Activated T-helper 2 cell treated with anti-CD3 and anti-CD28 coated beads, Interferon-gamma antibody, Interleukin-2, Interleukin-4, amounts not matched to agents 10 μg/mL and 5 μg/mL and 100 μg/mL, durations not matched to agents 14 hours and 24 hours and 36 hours (primary cell): ENCODE results near the gene RAB4B. TPM values are rescaled to one million over a fixed set of nuclear protein-coding genes. Genes with fewer than 3 reads are reported as not detected.
A peak's percentile ranks its signal among the peaks of the same experiment; 100 is the strongest.
"Not testable (repeated sequence)": the region's sequence is repeated elsewhere in the genome, so short reads cannot be mapped to it uniquely, and the experiment has no call there.

Experiments
- DNase-seq: peaks from one replicate; pipeline ENCODE4 v3.0.0; 2021; ENCODE audit warnings: low spot score
- H3K27ac Mint-ChIP-seq: one replicate; pipeline ENCODE4 v1.8.0; 2021; ENCODE audit warnings: mixed read lengths
- H3K27me3 Mint-ChIP-seq: one replicate; pipeline ENCODE4 v1.8.0; 2021; ENCODE audit warnings: low read depth, mixed read lengths
- H3K36me3 Mint-ChIP-seq: one replicate; pipeline ENCODE4 v1.8.0; 2021; ENCODE audit warnings: low read depth, mixed read lengths
- H3K4me1 Mint-ChIP-seq: one replicate; pipeline ENCODE4 v1.8.0; 2021; ENCODE audit warnings: low read depth, mixed read lengths
- H3K4me3 Mint-ChIP-seq: one replicate; pipeline ENCODE4 v1.8.0; 2021; ENCODE audit warnings: low read depth, mild to moderate bottlenecking, moderate library complexity, mixed read lengths
- H3K9me3 Mint-ChIP-seq: one replicate; pipeline ENCODE4 v1.8.0; 2021; ENCODE audit warnings: mixed read lengths
- intact Hi-C: fragments of 100-400 bp; cut with micrococcal nuclease; formaldehyde crosslinking; loops from one replicate; pipeline ENCODE4 v1.15.1; 2023
- total RNA-seq: library from RNA; stranded (reverse); gene quantifications from 2 replicates; pipeline ENCODE4 v1.2.3, GENCODE V29; 2022

The RAB4B gene
- total RNA-seq: 50.1 and 50.4 TPM in 2 replicates

GRCh38 chr19:40777937-40778705, at the start of gene RAB4B:
Gene RAB4B (plus strand): TSS chr19:40778247. CDS start chr19:40778376, 129 bp downstream.
- peak; percentile 100 for DNase-seq
- Mint-ChIP-seq H3K27ac (peak within 1 kb of the TSS; percentile 96), H3K4me3 (peak within 1 kb of the TSS; percentile 96), H3K36me3 (peaks cover 21% of the 10 kb centered on the region), H3K27me3 (no peaks in the 10 kb centered on the region), H3K9me3 (no peaks in the 10 kb centered on the region), H3K4me1 (peaks cover 35% of the 10 kb centered on the region)
- intact Hi-C loops: loop anchor here (1.0 kb wide), 4 partner anchors 20 to 62 kb away; partner anchors contain the start of genes ACTMAP and COQ8B

DNA sequence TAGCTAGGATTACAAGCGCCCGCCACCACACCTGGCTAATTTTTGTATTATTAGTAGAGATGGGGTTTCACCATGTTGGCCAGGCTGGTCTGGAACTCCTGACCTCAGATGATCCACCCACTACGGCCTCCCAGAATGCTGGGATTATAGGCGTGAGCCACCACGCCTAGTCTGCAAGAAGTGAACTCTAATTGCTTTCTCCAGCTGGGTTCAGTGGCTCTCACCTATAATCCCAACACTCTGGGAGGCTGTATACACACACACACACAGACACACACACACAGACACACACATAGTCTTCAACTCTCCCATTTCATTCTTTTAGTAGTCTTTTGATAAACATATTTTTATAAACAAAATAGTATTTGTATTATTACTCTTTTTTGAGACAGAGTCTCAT, 48.0 kb upstream of the RAB4B start:
- H3K4me1 Mint-ChIP-seq, H3K27ac Mint-ChIP-seq, DNase-seq, H3K4me3 Mint-ChIP-seq, H3K9me3 Mint-ChIP-seq, intact Hi-C loops, H3K27me3 Mint-ChIP-seq: not testable (repeated sequence)
- peaks cover 56% of the 10 kb centered on the region for H3K36me3 Mint-ChIP-seq

DNA sequence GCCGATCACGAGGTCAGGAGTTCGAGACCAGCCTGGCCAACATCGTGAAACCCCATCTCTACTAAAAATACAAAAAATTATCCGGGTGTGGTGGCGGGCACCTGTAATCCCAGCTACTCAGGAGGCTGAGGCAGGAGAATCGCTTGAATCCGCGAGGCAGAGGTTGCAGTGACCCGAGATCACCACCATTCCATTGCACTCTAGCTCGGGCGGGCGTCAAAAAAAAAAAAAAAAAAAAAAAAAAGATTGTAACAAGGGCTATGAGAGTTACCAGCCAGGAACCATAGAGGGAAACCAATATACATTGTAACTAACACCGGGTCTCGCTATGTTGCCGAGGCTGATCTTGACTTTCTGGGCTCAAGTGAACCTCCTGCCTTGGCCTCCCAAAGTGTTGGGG, 45.7 kb upstream of the RAB4B start:
- intact Hi-C loops, DNase-seq, H3K27me3 Mint-ChIP-seq, H3K9me3 Mint-ChIP-seq, H3K4me1 Mint-ChIP-seq, H3K27ac Mint-ChIP-seq, H3K4me3 Mint-ChIP-seq: not testable (repeated sequence)
- peaks cover 57% of the 10 kb centered on the region for H3K36me3 Mint-ChIP-seq

- H3K36me3 Mint-ChIP-seq: peaks cover 55% of the 10 kb centered on the region
- no peaks in the 10 kb centered on the region for H3K27me3 Mint-ChIP-seq
- H3K27ac Mint-ChIP-seq: no peak overlapping the region
- no peaks in the 10 kb centered on the region for H3K9me3 Mint-ChIP-seq
- intact Hi-C loops: no loop called here
- DNase-seq: no peak
- no peaks in the 10 kb centered on the region for H3K4me1 Mint-ChIP-seq
- H3K4me3 Mint-ChIP-seq: no peak overlapping the region
Measured at GRCh38 chr19:40733149-40733548, 44.9 kb upstream of the RAB4B start.

DNA sequence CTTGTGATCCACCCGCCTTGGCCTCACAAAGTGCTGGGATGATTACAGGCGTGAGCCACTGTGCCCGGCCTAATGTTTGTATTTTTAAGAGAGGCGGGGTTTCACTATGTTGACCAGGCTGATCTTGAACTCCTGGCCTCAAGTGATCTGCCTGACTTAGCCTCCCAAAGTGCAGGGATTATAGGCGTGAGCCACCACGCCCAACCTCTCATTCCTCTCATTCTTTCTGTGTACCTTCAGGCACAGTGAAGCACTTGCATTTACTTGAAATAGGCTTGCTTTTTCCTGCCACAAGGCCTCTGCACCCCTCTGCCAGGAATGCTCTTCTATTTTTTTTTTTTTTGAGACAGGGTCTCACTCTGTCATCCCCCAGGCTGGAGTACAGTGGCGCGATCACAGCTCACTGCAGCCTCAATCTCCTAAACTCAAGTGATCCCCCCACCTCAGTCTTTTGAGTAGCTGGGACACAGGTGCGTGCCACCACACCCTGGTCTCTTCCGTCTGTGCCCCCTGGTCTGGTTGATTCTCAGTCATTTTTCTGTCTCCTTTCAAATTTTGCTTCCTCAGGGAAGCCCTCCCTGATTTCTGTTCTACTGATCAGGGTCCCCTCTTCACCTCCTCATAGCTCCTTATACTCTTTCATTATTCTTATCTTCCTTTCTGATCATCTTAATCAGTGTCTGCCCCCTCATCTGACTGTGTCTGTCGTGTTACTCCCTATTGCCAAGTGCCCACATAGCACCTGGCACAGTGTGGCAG, 42.9 kb upstream of the RAB4B start:
- H3K27ac Mint-ChIP-seq: no peak overlapping the region
- no peaks in the 10 kb centered on the region for H3K27me3 Mint-ChIP-seq
- H3K4me1 Mint-ChIP-seq: peaks cover 3% of the 10 kb centered on the region
- peaks cover 61% of the 10 kb centered on the region for H3K36me3 Mint-ChIP-seq
- intact Hi-C loops: no loop called here
- H3K4me3 Mint-ChIP-seq: no peak overlapping the region
- no peak for DNase-seq
- no peaks in the 10 kb centered on the region for H3K9me3 Mint-ChIP-seq

GRCh38 chr19:40736661-40737060, 41.4 kb upstream of the RAB4B start:
- Mint-ChIP-seq H3K4me3 (no peak overlapping the region), H3K36me3 (peaks cover 49% of the 10 kb centered on the region), H3K27ac (no peak overlapping the region), H3K4me1 (peaks cover 3% of the 10 kb centered on the region), H3K27me3 (no peaks in the 10 kb centered on the region), H3K9me3 (no peaks in the 10 kb centered on the region)
- no peak for DNase-seq
- intact Hi-C loops: no loop called here

DNA sequence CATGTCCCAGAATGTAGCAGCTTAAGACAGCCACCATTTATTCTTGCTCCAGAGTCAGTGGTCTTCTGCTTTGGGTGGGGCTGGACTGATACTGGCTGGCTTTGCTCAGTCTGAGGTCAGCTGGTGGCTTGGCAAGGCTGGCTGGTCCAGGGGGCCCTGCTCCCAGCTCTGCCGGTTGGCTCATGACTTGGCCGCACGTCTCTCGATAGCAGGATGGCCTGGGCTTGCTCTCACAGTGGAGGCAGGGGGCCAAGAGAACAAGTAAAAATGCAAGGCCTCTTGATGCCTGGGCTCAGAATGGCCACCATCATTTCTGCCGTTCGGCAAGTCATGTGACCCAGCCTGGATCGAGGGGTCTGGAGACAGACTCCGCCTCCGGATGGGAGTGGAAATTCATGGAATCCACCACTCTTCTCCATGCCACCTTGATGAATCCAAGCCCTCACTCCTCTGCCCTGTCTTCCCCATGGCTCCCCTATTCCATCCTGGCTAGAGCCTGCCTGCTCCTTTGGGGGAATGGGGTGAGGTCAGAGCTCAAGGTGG, 40.9 kb upstream of the RAB4B start:
- Mint-ChIP-seq H3K4me3 (no peak overlapping the region), H3K4me1 (peaks cover 3% of the 10 kb centered on the region), H3K27ac (no peak overlapping the region), H3K36me3 (peaks cover 48% of the 10 kb centered on the region), H3K27me3 (no peaks in the 10 kb centered on the region), H3K9me3 (no peaks in the 10 kb centered on the region)
- intact Hi-C loops: no loop called here
- DNase-seq: no peak

GRCh38 chr19:40739030-40739839, 38.8 kb upstream of the RAB4B start:
- intact Hi-C loops: no loop called here
- H3K9me3 Mint-ChIP-seq: no peaks in the 10 kb centered on the region

GRCh38 chr19:40739871-40740703, 38.0 kb upstream of the RAB4B start:
- Mint-ChIP-seq H3K27ac (no peak overlapping the region), H3K27me3 (no peaks in the 10 kb centered on the region)

More at GRCh38 chr19:40739030-40739839, 38.8 kb upstream of the RAB4B start:
- H3K4me1 Mint-ChIP-seq: peaks cover 3% of the 10 kb centered on the region
- no peak for DNase-seq
- no peak overlapping the region for H3K27ac Mint-ChIP-seq
- peaks cover 30% of the 10 kb centered on the region for H3K36me3 Mint-ChIP-seq
- H3K4me3 Mint-ChIP-seq: no peak overlapping the region
- no peaks in the 10 kb centered on the region for H3K27me3 Mint-ChIP-seq

GRCh38 chr19:40740747-40741146, 37.3 kb upstream of the RAB4B start:
- peaks cover 19% of the 10 kb centered on the region for H3K36me3 Mint-ChIP-seq
- no peaks in the 10 kb centered on the region for H3K9me3 Mint-ChIP-seq
- no peak overlapping the region for H3K27ac Mint-ChIP-seq
- no peak for DNase-seq
- H3K4me3 Mint-ChIP-seq: no peak overlapping the region
- H3K4me1 Mint-ChIP-seq: peaks cover 3% of the 10 kb centered on the region
- H3K27me3 Mint-ChIP-seq: no peaks in the 10 kb centered on the region
- intact Hi-C loops: no loop called here

More at GRCh38 chr19:40739871-40740703, 38.0 kb upstream of the RAB4B start:
- Mint-ChIP-seq H3K9me3 (no peaks in the 10 kb centered on the region), H3K36me3 (peaks cover 26% of the 10 kb centered on the region), H3K4me3 (no peak overlapping the region), H3K4me1 (peaks cover 3% of the 10 kb centered on the region)
- intact Hi-C loops: no loop called here
- DNase-seq: no peak

GRCh38 chr19:40741527-40742390, 36.3 kb upstream of the RAB4B start:
- intact Hi-C loops: no loop called here
- no peak for DNase-seq
- Mint-ChIP-seq H3K9me3 (no peaks in the 10 kb centered on the region), H3K4me3 (no peak overlapping the region), H3K36me3 (peaks cover 18% of the 10 kb centered on the region), H3K27ac (no peak overlapping the region), H3K27me3 (no peaks in the 10 kb centered on the region), H3K4me1 (peaks cover 3% of the 10 kb centered on the region)
